Left lung (tissue), 10 donors: ENCODE results near the gene ZNRF1. TPM values are rescaled to one million over a fixed set of nuclear protein-coding genes. Genes with fewer than 3 reads are reported as not detected.
A peak's percentile ranks its signal among the peaks of the same experiment; 100 is the strongest.
"Not testable (repeated sequence)": the region's sequence is repeated elsewhere in the genome, so short reads cannot be mapped to it uniquely, and the experiment has no call there.

Experiments
- ATAC-seq: fragments of 200-7000 bp; cut with Tn5 transposase; one replicate; pipeline ENCODE4 v1.9.1; 2020; ENCODE audit warnings: moderate library complexity
- DNase-seq, 4 donors: peaks; one replicate each; pipeline ENCODE4 v3.0.0-alpha.2; 2013 to 2020
- H3K27ac ChIP-seq, 2 donors: fragments of 200-600 bp; sonication (generic) in 1 of 2; one replicate each; pipeline versions ENCODE4 v1.5.0 to v1.8.0; 2020 to 2021
- H3K27me3 ChIP-seq, 2 donors: fragments of 200-600 bp; sonication (generic) in 1 of 2; one replicate each; pipeline versions ENCODE4 v1.5.0 to v1.8.0; 2020 to 2021
- H3K36me3 ChIP-seq, 2 donors: fragments of 200-600 bp; sonication (generic) in 1 of 2; one replicate each; pipeline versions ENCODE4 v1.5.0 to v1.8.0; 2020 to 2021
- H3K4me1 ChIP-seq, 2 donors: fragments of 200-600 bp; one replicate each; pipeline ENCODE4 v1.8.0; 2021
- H3K4me3 ChIP-seq, 2 donors: fragments of 200-600 bp; sonication (generic) in 1 of 2; one replicate each; pipeline versions ENCODE4 v1.5.0 to v1.8.0; 2020 to 2021; ENCODE audit warnings: mild to moderate bottlenecking in 1 of 2
- H3K9me3 ChIP-seq, 2 donors: fragments of 200-600 bp; sonication (generic) in 1 of 2; one replicate each; pipeline versions ENCODE4 v1.5.0 to v1.8.0; 2020 to 2021
- CTCF ChIP-seq, 2 donors: fragments of 200-600 bp; sonication (generic) in 1 of 2; IDR thresholded peaks; one replicate each; pipeline versions ENCODE4 v1.5.0 to v1.8.0; 2021; ENCODE audit warnings: antibody characterized with exemption in 2 of 2
- intact Hi-C, 2 donors: fragments of 100-400 bp; cut with DNase I; formaldehyde crosslinking; loops; one replicate each; pipeline versions ENCODE4 v1.11.2 to v1.14.2; 2022
- polyA plus RNA-seq, 6 donors: library from polyadenylated mRNA; unstranded; fragments of 120-200 nt; gene quantifications; one replicate each; pipeline ENCODE4 v1.2.1, GENCODE V29; 2013; ENCODE audit not compliant: insufficient read length in 6 of 6
- total RNA-seq, 2 donors: library from RNA; stranded (reverse); fragmentation: NEBNext Ultra II Directional; extraction: Animal tissue kit (Norgen Biotek cat#: 25700); gene quantifications; one replicate each; pipeline ENCODE4 v1.2.1, GENCODE V29; 2021
- donor health status: DM: no; HTN: yes; CAD: no.
- donor health status: DM: no; HTN: no; CAD: no.

The ZNRF1 gene
- total and polyA plus RNA-seq, 8 donors: 24.3 to 60.8 (median 46.5) TPM

- H3K4me3 ChIP-seq: no peak overlapping the region
- no peak overlapping the region for H3K27ac ChIP-seq
- no peaks in the 10 kb centered on the region for H3K36me3 ChIP-seq
- no peaks in the 10 kb centered on the region for H3K27me3 ChIP-seq
- peaks cover 13 to 59% of the 10 kb centered on the region in 2 donors for H3K4me1 ChIP-seq
- DNase-seq (no peak), ATAC-seq (no peak)
- no peak for TF ChIP-seq CTCF (IDR thresholded peaks at IDR 0.05)
- intact Hi-C loops: no loop called here
- H3K9me3 ChIP-seq: no peaks in the 10 kb centered on the region
Observed at GRCh38 chr16:75014318-75014717, 15.5 kb downstream of the ZNRF1 start.

GRCh38 chr16:75016451-75017081 lies 17.7 kb downstream of the ZNRF1 start:
- ATAC-seq, H3K36me3 ChIP-seq, H3K27ac ChIP-seq, DNase-seq, intact Hi-C loops, H3K4me3 ChIP-seq, H3K27me3 ChIP-seq: not testable (repeated sequence)
- peaks cover 0 to 10% of the 10 kb centered on the region in 2 donors for H3K9me3 ChIP-seq
- peaks cover 8 to 41% of the 10 kb centered on the region in 2 donors for H3K4me1 ChIP-seq

GRCh38 chr16:75017670-75018525 lies 19.1 kb downstream of the ZNRF1 start:
- Histone ChIP-seq H3K27ac (peak overlapping the region in 1 of 2 donors; percentile 45), H3K36me3 (no peaks in the 10 kb centered on the region), H3K9me3 (peaks cover 0 to 11% of the 10 kb centered on the region in 2 donors), H3K4me1 (peaks cover 0 to 28% of the 10 kb centered on the region in 2 donors), H3K27me3 (no peaks in the 10 kb centered on the region), H3K4me3 (no peak overlapping the region)
- intact Hi-C loops: no loop called here
- TF ChIP-seq CTCF (IDR thresholded peaks at IDR 0.05): no peak
- no peak for DNase-seq
- ATAC-seq: no peak

- no peaks in the 10 kb centered on the region for H3K27me3 ChIP-seq
- ATAC-seq (no peak), DNase-seq (no peak)
- H3K36me3 ChIP-seq: no peaks in the 10 kb centered on the region
- no peak overlapping the region for H3K27ac ChIP-seq
- intact Hi-C loops: no loop called here
- no peak for TF ChIP-seq CTCF (IDR thresholded peaks at IDR 0.05)
- H3K9me3 ChIP-seq: peaks cover 0 to 11% of the 10 kb centered on the region in 2 donors
- H3K4me3 ChIP-seq: no peak overlapping the region
- peaks cover 0 to 18% of the 10 kb centered on the region in 2 donors for H3K4me1 ChIP-seq
Observed at GRCh38 chr16:75019007-75019406, 20.2 kb downstream of the ZNRF1 start.

- intact Hi-C loops: no loop called here
- Histone ChIP-seq H3K36me3 (no peaks in the 10 kb centered on the region), H3K4me1 (peaks cover 0 to 24% of the 10 kb centered on the region in 2 donors), H3K4me3 (no peak overlapping the region), H3K27ac (no peak overlapping the region), H3K27me3 (no peaks in the 10 kb centered on the region), H3K9me3 (peaks cover 0 to 11% of the 10 kb centered on the region in 2 donors)
- no peak for DNase-seq
- no peak for TF ChIP-seq CTCF (IDR thresholded peaks at IDR 0.05)
- no peak for ATAC-seq
Observed at GRCh38 chr16:75019586-75019985, 20.8 kb downstream of the ZNRF1 start.
